ENCODE measurements around the gene PSMB4.

DNA sequence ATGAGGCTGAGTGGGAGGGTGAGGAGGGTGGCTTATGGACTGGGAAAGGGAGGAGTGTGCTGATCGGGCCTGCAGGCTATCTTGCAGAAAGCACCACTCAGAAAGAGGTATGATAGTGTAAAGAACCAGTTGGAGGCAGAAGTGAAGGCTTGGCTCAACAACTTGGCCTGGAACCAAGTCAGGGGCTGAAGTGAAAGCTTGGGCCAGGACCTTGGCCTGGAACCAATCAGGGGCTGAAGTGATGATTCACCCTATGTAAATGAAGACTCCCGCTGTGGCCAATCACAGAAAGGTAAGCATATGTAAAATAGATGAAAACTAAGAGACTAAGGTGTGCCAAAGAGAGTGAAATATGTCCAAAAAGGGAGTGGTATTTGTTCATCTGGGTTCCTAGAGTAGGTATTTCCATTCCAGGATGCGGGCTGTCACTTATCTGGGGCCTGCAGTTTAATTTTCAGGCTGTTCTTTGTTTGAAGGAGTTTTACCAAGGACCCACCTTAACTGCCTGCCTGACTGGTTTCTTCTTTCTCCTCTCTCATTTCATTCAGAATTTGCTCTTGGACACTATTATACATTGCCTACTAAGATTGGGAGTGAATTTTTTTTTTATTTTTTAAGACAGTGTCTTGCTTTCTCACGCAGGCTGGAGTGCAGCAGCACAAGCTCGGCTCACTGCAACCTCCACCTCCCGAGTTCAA, 47.2 kb upstream of the PSMB4 start:
- TF ChIP-seq CTCF (IDR thresholded peaks at IDR 0.05 in 4 of 5, conservative IDR thresholded peaks at IDR 0.05 in 1 of 5) (no peak), POLR2A (IDR thresholded peaks at IDR 0.05) (no peak)

Measured in gastrocnemius medialis (tissue), 4 donors.